SK-N-SH treated with all-trans-retinoic acid at 6 μM for 48 hours (cell line): Measurements from ENCODE around the gene MYPN.

Source experiments
- ZFP30 ChIP-seq: fragments of 450-650 bp; formaldehyde crosslinking; IDR thresholded peaks from 2 replicates; pipeline ENCODE4 v1.5.0; 2022; ENCODE audit warnings: mild to moderate bottlenecking, moderate library complexity
- TF ChIP-seq, protein P1 (sequence below): fragments of 250-450 bp; sonication (Bioruptor Pico); IDR thresholded peaks from 2 replicates; pipeline ENCODE4 v1.5.1; 2021; ENCODE audit warnings: mild to moderate bottlenecking, moderate library complexity
- TF ChIP-seq, protein P2 (sequence below): fragments of 250-450 bp; sonication (Bioruptor Pico); IDR thresholded peaks from 2 replicates; pipeline ENCODE4 v1.5.0; 2020; ENCODE audit warnings: mild to moderate bottlenecking, moderate library complexity

DNA sequence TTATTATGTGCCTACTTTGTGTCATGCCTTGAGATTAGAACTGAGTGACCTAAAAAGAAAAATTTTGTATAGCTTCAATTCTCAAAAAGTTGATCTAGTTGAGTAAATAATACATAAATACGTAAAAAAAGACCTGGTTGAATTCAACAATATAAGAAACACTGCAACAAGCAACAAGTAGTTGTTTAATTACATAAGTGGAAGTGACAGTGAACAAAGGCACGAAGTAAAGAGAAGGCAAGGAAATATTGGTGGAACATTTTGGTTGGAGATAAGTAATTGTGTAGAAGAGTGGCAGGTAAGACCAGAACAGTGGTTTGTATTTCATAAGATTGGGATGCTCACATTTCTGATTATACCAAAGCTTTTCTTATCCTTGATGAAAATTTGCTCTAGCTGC lies 8.2 kb upstream of the MYPN start:
- no peak for TF ChIP-seq ZFP30 (CRISPR knock-in tag)
- TF ChIP-seq, protein P1, sequence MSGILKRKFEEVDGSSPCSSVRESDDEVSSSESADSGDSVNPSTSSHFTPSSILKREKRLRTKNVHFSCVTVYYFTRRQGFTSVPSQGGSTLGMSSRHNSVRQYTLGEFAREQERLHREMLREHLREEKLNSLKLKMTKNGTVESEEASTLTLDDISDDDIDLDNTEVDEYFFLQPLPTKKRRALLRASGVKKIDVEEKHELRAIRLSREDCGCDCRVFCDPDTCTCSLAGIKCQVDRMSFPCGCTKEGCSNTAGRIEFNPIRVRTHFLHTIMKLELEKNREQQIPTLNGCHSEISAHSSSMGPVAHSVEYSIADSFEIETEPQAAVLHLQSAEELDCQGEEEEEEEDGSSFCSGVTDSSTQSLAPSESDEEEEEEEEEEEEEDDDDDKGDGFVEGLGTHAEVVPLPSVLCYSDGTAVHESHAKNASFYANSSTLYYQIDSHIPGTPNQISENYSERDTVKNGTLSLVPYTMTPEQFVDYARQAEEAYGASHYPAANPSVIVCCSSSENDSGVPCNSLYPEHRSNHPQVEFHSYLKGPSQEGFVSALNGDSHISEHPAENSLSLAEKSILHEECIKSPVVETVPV, result no peak
- TF ChIP-seq, protein P2, sequence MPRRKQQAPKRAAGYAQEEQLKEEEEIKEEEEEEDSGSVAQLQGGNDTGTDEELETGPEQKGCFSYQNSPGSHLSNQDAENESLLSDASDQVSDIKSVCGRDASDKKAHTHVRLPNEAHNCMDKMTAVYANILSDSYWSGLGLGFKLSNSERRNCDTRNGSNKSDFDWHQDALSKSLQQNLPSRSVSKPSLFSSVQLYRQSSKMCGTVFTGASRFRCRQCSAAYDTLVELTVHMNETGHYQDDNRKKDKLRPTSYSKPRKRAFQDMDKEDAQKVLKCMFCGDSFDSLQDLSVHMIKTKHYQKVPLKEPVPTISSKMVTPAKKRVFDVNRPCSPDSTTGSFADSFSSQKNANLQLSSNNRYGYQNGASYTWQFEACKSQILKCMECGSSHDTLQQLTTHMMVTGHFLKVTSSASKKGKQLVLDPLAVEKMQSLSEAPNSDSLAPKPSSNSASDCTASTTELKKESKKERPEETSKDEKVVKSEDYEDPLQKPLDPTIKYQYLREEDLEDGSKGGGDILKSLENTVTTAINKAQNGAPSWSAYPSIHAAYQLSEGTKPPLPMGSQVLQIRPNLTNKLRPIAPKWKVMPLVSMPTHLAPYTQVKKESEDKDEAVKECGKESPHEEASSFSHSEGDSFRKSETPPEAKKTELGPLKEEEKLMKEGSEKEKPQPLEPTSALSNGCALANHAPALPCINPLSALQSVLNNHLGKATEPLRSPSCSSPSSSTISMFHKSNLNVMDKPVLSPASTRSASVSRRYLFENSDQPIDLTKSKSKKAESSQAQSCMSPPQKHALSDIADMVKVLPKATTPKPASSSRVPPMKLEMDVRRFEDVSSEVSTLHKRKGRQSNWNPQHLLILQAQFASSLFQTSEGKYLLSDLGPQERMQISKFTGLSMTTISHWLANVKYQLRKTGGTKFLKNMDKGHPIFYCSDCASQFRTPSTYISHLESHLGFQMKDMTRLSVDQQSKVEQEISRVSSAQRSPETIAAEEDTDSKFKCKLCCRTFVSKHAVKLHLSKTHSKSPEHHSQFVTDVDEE, result no peak
